ENCODE measurements around the gene TGIF1.

TGIF1 gene

GRCh38 chr18:3440341-3440740 lies 9.6 kb upstream of the TGIF1 start:
- no peak for DNase-seq

- no peak for DNase-seq
Measured at GRCh38 chr18:3441290-3441689, 8.7 kb upstream of the TGIF1 start.

GRCh38 chr18:3442919-3443318 lies 7.1 kb upstream of the TGIF1 start:
- no peak for DNase-seq

- DNase-seq = no peak
Measured at GRCh38 chr18:3444296-3444695, 5.7 kb upstream of the TGIF1 start.

- no peak for DNase-seq
Measured at GRCh38 chr18:3444954-3445353, 5.0 kb upstream of the TGIF1 start.

- no peak for DNase-seq
Measured at GRCh38 chr18:3447068-3447894, 2.7 kb upstream of the TGIF1 start.

- DNase-seq = peak; percentile 99
Measured at GRCh38 chr18:3447895-3448837, 1.8 kb upstream of the TGIF1 start.

- DNase-seq = peak; percentile 88
Measured at GRCh38 chr18:3448838-3449511, 997 bp upstream of the TGIF1 start.

GRCh38 chr18:3449512-3450011 lies 410 bp upstream of the TGIF1 start:
- DNase-seq = peak; percentile 76

GRCh38 chr18:3450799-3451182 lies 819 bp downstream of the TGIF1 start:
- DNase-seq = no peak

- peak; percentile 81 for DNase-seq
Measured at GRCh38 chr18:3451183-3451988, 1.4 kb downstream of the TGIF1 start.

GRCh38 chr18:3451989-3452749 lies 2.2 kb downstream of the TGIF1 start:
- DNase-seq = peak; percentile 71

GRCh38 chr18:3452750-3453539 lies 3.0 kb downstream of the TGIF1 start:
- no peak for DNase-seq

- DNase-seq = no peak
Measured at GRCh38 chr18:3453540-3454364, 3.8 kb downstream of the TGIF1 start.

- peak; percentile 56 for DNase-seq
Measured at GRCh38 chr18:3454365-3455089, 4.6 kb downstream of the TGIF1 start.

- DNase-seq = no peak
Measured at GRCh38 chr18:3455090-3455635, 5.2 kb downstream of the TGIF1 start.

GRCh38 chr18:3455907-3456685 lies 6.1 kb downstream of the TGIF1 start:
- DNase-seq = no peak

GRCh38 chr18:3456686-3457069 lies 6.7 kb downstream of the TGIF1 start:
- DNase-seq = no peak
